ENCODE measurements around the gene TRIB2. TPM values are rescaled to one million over a fixed set of nuclear protein-coding genes. Genes with fewer than 3 reads are reported as not detected.
A peak's percentile ranks its signal among the peaks of the same experiment; 100 is the strongest.

TRIB2 gene
- total and polyA plus RNA-seq, 12 donors = 26.7 to 57.2 (median 36.5) TPM

- intact Hi-C loops (cut with DNase I) = loop anchor here (2.0 to 10.0 kb wide), 23 partner anchors 37 to 882 kb away; no protein-coding TSS in a partner anchor
- Histone ChIP-seq H3K4me3 (no peak overlapping the region), H3K27ac (peak overlapping the region; percentile 97 to 99 (median 99)), H3K27me3 (peaks cover 0 to 16% (median 0%) of the 10 kb centered on the region in 7 donors), H3K4me1 (peaks cover 0 to 38% (median 29%) of the 10 kb centered on the region in 9 donors), H3K36me3 (no peaks in the 10 kb centered on the region), H3K9me3 (no peaks in the 10 kb centered on the region)
- DNase-seq = no peak
- no peak for ATAC-seq
- WGBS, 2 donors = 64% methylated on average over 10 of the region's 10 CpGs
- TF ChIP-seq CTCF (IDR thresholded peaks at IDR 0.05) = no peak
Measured at GRCh38 chr2:12714391-12715221, 2.1 kb upstream of the TRIB2 start.

GRCh38 chr2:12715258-12716031 is 1.3 kb upstream of the TRIB2 start:
- 16 to 18% methylated on average over 14 of the region's 14 CpGs for WGBS, 2 donors
- H3K4me1 ChIP-seq = peaks cover 0 to 38% (median 25%) of the 10 kb centered on the region in 9 donors
- peaks cover 0 to 16% (median 0%) of the 10 kb centered on the region in 7 donors for H3K27me3 ChIP-seq
- no peaks in the 10 kb centered on the region for H3K9me3 ChIP-seq
- DNase-seq = no peak
- no peaks in the 10 kb centered on the region for H3K36me3 ChIP-seq
- peak overlapping the region in 9 of 10 donors; percentile 73 to 97 (median 88) for H3K4me3 ChIP-seq
- intact Hi-C loops (cut with DNase I) = loop anchor here (2.0 to 10.0 kb wide), 24 partner anchors 92 to 883 kb away; no protein-coding TSS in a partner anchor
- peak overlapping the region; percentile 97 to 99 (median 99) for H3K27ac ChIP-seq
- ATAC-seq = peak in 6 of 8 donors; percentile 0 to 14 (median 5)
- no peak for TF ChIP-seq CTCF (IDR thresholded peaks at IDR 0.05)

- H3K27ac ChIP-seq = peak overlapping the region; percentile 97 to 99 (median 99)
- H3K27me3 ChIP-seq = peaks cover 0 to 16% (median 0%) of the 10 kb centered on the region in 7 donors
- intact Hi-C loops (cut with DNase I) = loop anchor here (2.0 to 10.0 kb wide), 23 partner anchors 91 to 884 kb away; no protein-coding TSS in a partner anchor
- peak; percentile 13 to 56 (median 46) for ATAC-seq
- H3K4me3 ChIP-seq = peak overlapping the region; percentile 29 to 97 (median 84)
- WGBS, 2 donors = 2% methylated on average over 3 of the region's 3 CpGs
- peaks cover 0 to 38% (median 30%) of the 10 kb centered on the region in 9 donors for H3K4me1 ChIP-seq
- H3K9me3 ChIP-seq = no peaks in the 10 kb centered on the region
- TF ChIP-seq CTCF (IDR thresholded peaks at IDR 0.05) = peak; percentile 9 to 72 (median 63)
- H3K36me3 ChIP-seq = no peaks in the 10 kb centered on the region
- DNase-seq = peak; percentile 81 to 88
Measured at GRCh38 chr2:12716032-12716281, 779 bp upstream of the TRIB2 start.
